ENCODE data around the gene AP3B2. TPM values are rescaled to one million over a fixed set of nuclear protein-coding genes. Genes with fewer than 3 reads are reported as not detected.
"Not testable (repeated sequence)": the region's sequence is repeated elsewhere in the genome, so short reads cannot be mapped to it uniquely, and the experiment has no call there.

Gene AP3B2
- polyA plus RNA-seq, 4 donors, result 2.8 to 6.8 TPM; not detected in 2

DNA sequence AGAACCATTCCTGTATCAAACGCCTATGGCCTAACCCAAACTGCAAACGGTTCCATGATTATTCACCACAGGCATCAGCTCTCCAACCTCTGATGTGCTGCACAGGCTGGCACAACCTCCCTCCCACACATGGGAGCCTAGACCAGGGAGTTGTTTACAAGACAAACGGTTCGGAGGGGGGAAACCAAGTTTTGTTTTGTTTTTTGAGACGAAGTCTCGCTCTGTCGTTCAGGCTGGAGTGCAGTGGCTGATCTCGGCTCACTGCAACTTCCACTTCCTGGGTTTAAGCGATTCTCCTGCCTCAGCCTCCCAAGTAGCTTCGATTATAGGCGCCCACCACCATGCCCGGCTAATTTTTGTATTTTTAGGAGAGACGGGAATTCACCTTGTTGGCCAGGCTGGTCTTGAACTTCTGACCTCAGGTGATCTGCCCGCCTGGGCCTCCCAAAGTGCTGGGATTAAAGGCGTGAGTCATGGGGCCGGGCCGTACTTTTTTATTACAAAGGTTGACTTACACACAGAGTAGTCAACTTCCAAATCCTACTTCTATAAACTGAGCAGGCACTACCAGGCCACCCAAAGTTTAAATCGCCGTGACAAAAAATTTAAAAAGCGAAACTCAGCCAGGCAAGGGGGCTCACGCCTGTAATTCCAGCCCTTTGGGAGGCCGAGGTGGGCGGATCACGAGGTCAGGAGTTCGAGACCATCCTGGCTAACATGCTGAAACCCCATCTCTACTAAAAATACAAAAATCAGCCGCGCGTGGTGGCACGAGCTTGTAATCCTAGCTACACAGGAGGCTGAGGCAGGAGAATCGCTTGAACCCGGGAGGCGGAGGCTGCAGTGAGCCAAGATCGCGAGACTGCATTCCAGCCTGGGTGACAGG, 64.5 kb downstream of the AP3B2 start:
- not testable (repeated sequence) for H3K36me3 ChIP-seq (ENCODE audit: control insufficient read depth in 3 of 3, insufficient read depth in 2 of 3, low read depth in 1 of 3, low read length in 3 of 3); H3K27ac ChIP-seq (ENCODE audit: low read depth in 1 of 3, low read length in 2 of 3); H3K9me3 ChIP-seq (ENCODE audit: control insufficient read depth in 2 of 2, insufficient read depth in 1 of 2, low read depth in 1 of 2, low read length in 1 of 2); H3K4me1 ChIP-seq (ENCODE audit: control insufficient read depth in 3 of 3, insufficient read depth in 2 of 3, low read depth in 1 of 3, low read length in 2 of 3); H3K4me3 ChIP-seq (ENCODE audit: low read depth in 1 of 3, low read length in 3 of 3); FAIRE-seq; DNase-seq
- 84 to 88% (median 87%) methylated on average over 34 of the region's 34 CpGs for WGBS, 3 donors
- H3K27me3 ChIP-seq (ENCODE audit: control insufficient read depth in 3 of 3, insufficient read depth in 3 of 3, low read length in 3 of 3), result peaks cover 14 to 65% (median 24%) of the 10 kb centered on the region in 3 donors

DNA sequence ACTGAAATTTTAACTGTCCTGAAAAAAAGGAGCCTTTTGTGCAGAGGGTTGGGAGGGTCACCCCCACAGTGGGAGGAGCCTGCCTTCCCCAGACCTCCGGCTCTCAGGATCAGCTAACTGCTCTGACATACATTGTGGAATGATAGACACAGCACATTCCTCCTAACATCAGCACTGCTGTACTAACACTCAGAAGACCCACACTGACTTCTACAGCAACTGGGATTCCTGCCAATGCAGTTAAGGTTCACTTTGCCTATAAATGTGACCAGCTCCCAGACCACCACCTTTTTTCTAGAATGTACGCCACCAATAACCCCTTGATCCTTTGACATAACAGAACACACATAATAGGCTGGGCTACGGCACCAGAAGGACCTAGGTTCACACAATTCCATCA, 65.7 kb downstream of the AP3B2 start:
- DNase-seq, result no peak
- peaks cover 14 to 65% (median 23%) of the 10 kb centered on the region in 3 donors for H3K27me3 ChIP-seq (ENCODE audit: control insufficient read depth in 3 of 3, insufficient read depth in 3 of 3, low read length in 3 of 3)

GRCh38 chr15:82642656-82643055, 67.0 kb downstream of the AP3B2 start:
- DNase-seq (no peak), FAIRE-seq (no peak)
- Histone ChIP-seq H3K4me1 (ENCODE audit: control insufficient read depth in 3 of 3, insufficient read depth in 2 of 3, low read depth in 1 of 3, low read length in 2 of 3) (peaks cover 0 to 8% (median 0%) of the 10 kb centered on the region in 3 donors), H3K27ac (ENCODE audit: low read depth in 1 of 3, low read length in 2 of 3) (no peak overlapping the region), H3K9me3 (ENCODE audit: control insufficient read depth in 2 of 2, insufficient read depth in 1 of 2, low read depth in 1 of 2, low read length in 1 of 2) (peaks cover 0 to 5% of the 10 kb centered on the region in 2 donors), H3K36me3 (ENCODE audit: control insufficient read depth in 3 of 3, insufficient read depth in 2 of 3, low read depth in 1 of 3, low read length in 3 of 3) (no peaks in the 10 kb centered on the region), H3K27me3 (ENCODE audit: control insufficient read depth in 3 of 3, insufficient read depth in 3 of 3, low read length in 3 of 3) (peaks cover 3 to 56% (median 20%) of the 10 kb centered on the region in 3 donors), H3K4me3 (ENCODE audit: low read depth in 1 of 3, low read length in 3 of 3) (no peak overlapping the region)
- 35 to 57% (median 45%) methylated on average over 3 of the region's 3 CpGs for WGBS, 3 donors

More for the DNA sequence above, 65.7 kb downstream of the AP3B2 start:
- H3K27ac ChIP-seq (ENCODE audit: low read depth in 1 of 3, low read length in 2 of 3), result no peak overlapping the region
- H3K4me3 ChIP-seq (ENCODE audit: low read depth in 1 of 3, low read length in 3 of 3), result no peak overlapping the region
- peaks cover 0 to 5% of the 10 kb centered on the region in 2 donors for H3K9me3 ChIP-seq (ENCODE audit: control insufficient read depth in 2 of 2, insufficient read depth in 1 of 2, low read depth in 1 of 2, low read length in 1 of 2)
- peaks cover 0 to 8% (median 0%) of the 10 kb centered on the region in 3 donors for H3K4me1 ChIP-seq (ENCODE audit: control insufficient read depth in 3 of 3, insufficient read depth in 2 of 3, low read depth in 1 of 3, low read length in 2 of 3)
- no peaks in the 10 kb centered on the region for H3K36me3 ChIP-seq (ENCODE audit: control insufficient read depth in 3 of 3, insufficient read depth in 2 of 3, low read depth in 1 of 3, low read length in 3 of 3)
- WGBS, 3 donors, result 60 to 63% (median 61%) methylated on average over 3 of the region's 3 CpGs
- FAIRE-seq, result no peak

DNA sequence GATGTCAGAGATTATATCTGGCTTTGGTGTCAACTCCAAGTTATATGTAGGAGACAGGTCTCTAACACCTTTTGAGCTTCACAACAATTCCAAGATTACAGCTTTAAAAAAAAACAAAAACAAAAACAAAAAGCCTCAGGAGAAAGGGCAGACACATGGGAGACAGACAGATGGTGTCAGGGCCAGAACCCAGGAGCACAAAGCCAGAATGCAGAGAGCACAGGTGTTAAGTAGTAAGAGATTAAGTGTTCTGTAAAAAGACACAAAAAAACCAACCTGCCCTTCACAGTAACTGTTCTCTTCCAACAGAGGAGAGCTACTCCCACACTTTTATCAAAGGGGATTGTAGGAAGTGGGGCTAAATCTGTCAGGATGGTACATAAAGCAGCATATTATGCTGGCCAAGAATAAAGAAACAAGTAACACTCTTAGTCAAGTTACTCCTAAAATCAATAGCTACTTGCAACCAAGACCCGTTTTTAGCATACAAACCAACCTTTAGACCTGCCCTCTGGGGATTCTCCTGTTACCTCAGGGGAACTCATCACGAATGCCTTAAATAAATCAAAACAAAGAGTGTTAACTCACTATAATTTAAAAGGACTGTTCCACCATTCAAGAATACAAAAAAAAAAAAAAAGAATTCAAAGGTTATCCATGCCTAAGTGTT, 68.4 kb downstream of the AP3B2 start:
- DNase-seq (no peak), FAIRE-seq (no peak)
- H3K9me3 ChIP-seq (ENCODE audit: control insufficient read depth in 2 of 2, insufficient read depth in 1 of 2, low read depth in 1 of 2, low read length in 1 of 2), result no peaks in the 10 kb centered on the region
- H3K36me3 ChIP-seq (ENCODE audit: control insufficient read depth in 3 of 3, insufficient read depth in 2 of 3, low read depth in 1 of 3, low read length in 3 of 3), result no peaks in the 10 kb centered on the region
- H3K4me1 ChIP-seq (ENCODE audit: control insufficient read depth in 3 of 3, insufficient read depth in 2 of 3, low read depth in 1 of 3, low read length in 2 of 3), result no peaks in the 10 kb centered on the region
- 16 to 34% (median 20%) methylated on average over 2 of the region's 2 CpGs for WGBS, 3 donors
- peaks cover 0 to 47% (median 12%) of the 10 kb centered on the region in 3 donors for H3K27me3 ChIP-seq (ENCODE audit: control insufficient read depth in 3 of 3, insufficient read depth in 3 of 3, low read length in 3 of 3)
- no peak overlapping the region for H3K4me3 ChIP-seq (ENCODE audit: low read depth in 1 of 3, low read length in 3 of 3)
- no peak overlapping the region for H3K27ac ChIP-seq (ENCODE audit: low read depth in 1 of 3, low read length in 2 of 3)

GRCh38 chr15:82640672-82641071, 69.0 kb downstream of the AP3B2 start:
- H3K9me3 ChIP-seq (ENCODE audit: control insufficient read depth in 2 of 2, insufficient read depth in 1 of 2, low read depth in 1 of 2, low read length in 1 of 2), result no peaks in the 10 kb centered on the region
- H3K36me3 ChIP-seq (ENCODE audit: control insufficient read depth in 3 of 3, insufficient read depth in 2 of 3, low read depth in 1 of 3, low read length in 3 of 3), result no peaks in the 10 kb centered on the region
- H3K27ac ChIP-seq (ENCODE audit: low read depth in 1 of 3, low read length in 2 of 3), result no peak overlapping the region
- 64 to 68% (median 66%) methylated on average over 3 of the region's 3 CpGs for WGBS, 3 donors
- no peak for DNase-seq
- FAIRE-seq, result no peak
- no peak overlapping the region for H3K4me3 ChIP-seq (ENCODE audit: low read depth in 1 of 3, low read length in 3 of 3)
- H3K27me3 ChIP-seq (ENCODE audit: control insufficient read depth in 3 of 3, insufficient read depth in 3 of 3, low read length in 3 of 3), result peaks cover 0 to 44% (median 11%) of the 10 kb centered on the region in 3 donors
- H3K4me1 ChIP-seq (ENCODE audit: control insufficient read depth in 3 of 3, insufficient read depth in 2 of 3, low read depth in 1 of 3, low read length in 2 of 3), result no peaks in the 10 kb centered on the region

- Histone ChIP-seq H3K27ac (ENCODE audit: low read depth in 1 of 3, low read length in 2 of 3) (no peak overlapping the region), H3K4me1 (ENCODE audit: control insufficient read depth in 3 of 3, insufficient read depth in 2 of 3, low read depth in 1 of 3, low read length in 2 of 3) (no peaks in the 10 kb centered on the region), H3K36me3 (ENCODE audit: control insufficient read depth in 3 of 3, insufficient read depth in 2 of 3, low read depth in 1 of 3, low read length in 3 of 3) (no peaks in the 10 kb centered on the region), H3K9me3 (ENCODE audit: control insufficient read depth in 2 of 2, insufficient read depth in 1 of 2, low read depth in 1 of 2, low read length in 1 of 2) (no peaks in the 10 kb centered on the region), H3K4me3 (ENCODE audit: low read depth in 1 of 3, low read length in 3 of 3) (no peak overlapping the region), H3K27me3 (ENCODE audit: control insufficient read depth in 3 of 3, insufficient read depth in 3 of 3, low read length in 3 of 3) (peaks cover 0 to 12% (median 0%) of the 10 kb centered on the region in 3 donors)
- DNase-seq (no peak), FAIRE-seq (no peak)
- 33 to 45% (median 38%) methylated on average over 2 of the region's 2 CpGs for WGBS, 3 donors
These were observed 73.9 kb downstream of the AP3B2 start for GRCh38 chr15:82635798-82636197.

DNA sequence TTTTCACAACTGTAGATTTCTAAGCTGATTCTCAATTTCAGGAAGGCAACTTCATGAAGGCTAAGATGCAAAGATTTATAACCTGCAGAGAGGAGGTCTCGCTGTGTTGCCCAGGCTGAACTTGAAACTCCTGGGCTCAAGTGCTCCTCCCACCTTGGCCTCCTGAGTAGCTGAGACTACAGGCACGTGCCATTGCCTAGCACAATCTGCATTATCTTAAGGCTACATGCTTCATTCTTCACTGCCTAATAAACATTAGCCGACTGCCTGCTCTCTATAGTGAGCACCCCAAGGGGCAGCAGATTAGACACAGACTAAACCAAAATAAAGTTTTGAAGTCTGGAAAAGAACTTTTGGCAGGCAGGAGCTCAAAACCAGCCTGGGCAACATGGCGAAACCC, 79.6 kb downstream of the AP3B2 start:
- H3K27me3 ChIP-seq (ENCODE audit: control insufficient read depth in 3 of 3, insufficient read depth in 3 of 3, low read length in 3 of 3), result no peaks in the 10 kb centered on the region
- no peaks in the 10 kb centered on the region for H3K36me3 ChIP-seq (ENCODE audit: control insufficient read depth in 3 of 3, insufficient read depth in 2 of 3, low read depth in 1 of 3, low read length in 3 of 3)
- FAIRE-seq (no peak), DNase-seq (no peak)
- H3K9me3 ChIP-seq (ENCODE audit: control insufficient read depth in 2 of 2, insufficient read depth in 1 of 2, low read depth in 1 of 2, low read length in 1 of 2), result no peaks in the 10 kb centered on the region
- 48 to 64% (median 56%) methylated on average over 4 of the region's 4 CpGs for WGBS, 3 donors
- no peaks in the 10 kb centered on the region for H3K4me1 ChIP-seq (ENCODE audit: control insufficient read depth in 3 of 3, insufficient read depth in 2 of 3, low read depth in 1 of 3, low read length in 2 of 3)
- no peak overlapping the region for H3K27ac ChIP-seq (ENCODE audit: low read depth in 1 of 3, low read length in 2 of 3)
- H3K4me3 ChIP-seq (ENCODE audit: low read depth in 1 of 3, low read length in 3 of 3), result no peak overlapping the region

GRCh38 chr15:82625136-82625535, 84.5 kb downstream of the AP3B2 start:
- H3K36me3 ChIP-seq (ENCODE audit: control insufficient read depth in 3 of 3, insufficient read depth in 2 of 3, low read depth in 1 of 3, low read length in 3 of 3), result no peaks in the 10 kb centered on the region
- H3K9me3 ChIP-seq (ENCODE audit: control insufficient read depth in 2 of 2, insufficient read depth in 1 of 2, low read depth in 1 of 2, low read length in 1 of 2), result no peaks in the 10 kb centered on the region
- H3K27ac ChIP-seq (ENCODE audit: low read depth in 1 of 3, low read length in 2 of 3), result no peak overlapping the region
- H3K4me1 ChIP-seq (ENCODE audit: control insufficient read depth in 3 of 3, insufficient read depth in 2 of 3, low read depth in 1 of 3, low read length in 2 of 3), result no peaks in the 10 kb centered on the region
- FAIRE-seq (no peak), DNase-seq (no peak)
- H3K27me3 ChIP-seq (ENCODE audit: control insufficient read depth in 3 of 3, insufficient read depth in 3 of 3, low read length in 3 of 3), result no peaks in the 10 kb centered on the region
- H3K4me3 ChIP-seq (ENCODE audit: low read depth in 1 of 3, low read length in 3 of 3), result no peak overlapping the region
- WGBS, 3 donors, result 82 to 88% (median 84%) methylated on average over 4 of the region's 4 CpGs
